Measurements from ENCODE around the gene PELI1.

- TF ChIP-seq CTCF (IDR thresholded peaks at IDR 0.05) (no peak), POLR2A (IDR thresholded peaks at IDR 0.05) (no peak)
Observed at GRCh38 chr2:64133828-64134227, 10.4 kb downstream of the PELI1 start.

Data from breast epithelium (tissue), 3 donors.